ENCODE data around the gene NTRK1.

The NTRK1 gene

GRCh38 chr1:156923670-156924477 is 63.2 kb downstream of the NTRK1 start:
- peaks cover 4% of the 10 kb centered on the region; the same call in 1 of the 2 replicates for H3K27me3 ChIP-seq (ENCODE audit: insufficient read depth, low read length)
- TF ChIP-seq CTCF (IDR thresholded peaks at IDR 0.05; ENCODE audit: low read length) = no peak
- TF ChIP-seq EZH2 (IDR thresholded peaks at IDR 0.05; ENCODE audit: borderline replicate concordance, low read length) = no peak
- H3K9me3 ChIP-seq (ENCODE audit: low read length) = no peaks in the 10 kb centered on the region
- H4K20me1 ChIP-seq (ENCODE audit: insufficient read depth, low read length) = no peaks in the 10 kb centered on the region
- H3K9ac ChIP-seq (ENCODE audit: low read length) = no peak overlapping the region
- H3K4me1 ChIP-seq (ENCODE audit: insufficient read depth, low read length, severe bottlenecking) = no peaks in the 10 kb centered on the region
- H3K36me3 ChIP-seq (ENCODE audit: insufficient read depth, low read length) = no peaks in the 10 kb centered on the region
- H3K27ac ChIP-seq (ENCODE audit: low read depth, low read length, poor library complexity, severe bottlenecking) = no peak overlapping the region
- H3F3A ChIP-seq (ENCODE audit: insufficient read depth, low read length) = no peaks in the 10 kb centered on the region
- H3K4me3 ChIP-seq (ENCODE audit: low read depth, low read length, poor library complexity, severe bottlenecking) = no peak overlapping the region
- H2AFZ ChIP-seq (ENCODE audit: low read length) = no peak overlapping the region
- H3K79me2 ChIP-seq (ENCODE audit: insufficient read depth, low read length) = no peaks in the 10 kb centered on the region
- H3K9me2 ChIP-seq (ENCODE audit: low read depth, low read length) = no peaks in the 10 kb centered on the region
- no peak overlapping the region for H3K4me2 ChIP-seq (ENCODE audit: low read length)

GRCh38 chr1:156924478-156925153 is 64.0 kb downstream of the NTRK1 start:
- Histone ChIP-seq H3K36me3 (ENCODE audit: insufficient read depth, low read length) (no peaks in the 10 kb centered on the region), H3K4me1 (ENCODE audit: insufficient read depth, low read length, severe bottlenecking) (no peaks in the 10 kb centered on the region), H3K4me3 (ENCODE audit: low read depth, low read length, poor library complexity, severe bottlenecking) (no peak overlapping the region), H3K27ac (ENCODE audit: low read depth, low read length, poor library complexity, severe bottlenecking) (no peak overlapping the region), H2AFZ (ENCODE audit: low read length) (no peak overlapping the region), H3K4me2 (ENCODE audit: low read length) (no peak overlapping the region), H3F3A (ENCODE audit: insufficient read depth, low read length) (no peaks in the 10 kb centered on the region), H3K9me3 (ENCODE audit: low read length) (no peaks in the 10 kb centered on the region), H3K9ac (ENCODE audit: low read length) (no peak overlapping the region), H3K27me3 (ENCODE audit: insufficient read depth, low read length) (peaks cover 10% of the 10 kb centered on the region; the same call in 1 of the 2 replicates), H4K20me1 (ENCODE audit: insufficient read depth, low read length) (no peaks in the 10 kb centered on the region), H3K9me2 (ENCODE audit: low read depth, low read length) (no peaks in the 10 kb centered on the region), H3K79me2 (ENCODE audit: insufficient read depth, low read length) (no peaks in the 10 kb centered on the region)
- TF ChIP-seq CTCF (IDR thresholded peaks at IDR 0.05; ENCODE audit: low read length) (no peak), EZH2 (IDR thresholded peaks at IDR 0.05; ENCODE audit: borderline replicate concordance, low read length) (no peak)

GRCh38 chr1:156925154-156926010 is 64.7 kb downstream of the NTRK1 start:
- no peaks in the 10 kb centered on the region for H3K9me2 ChIP-seq (ENCODE audit: low read depth, low read length)
- H3K27ac ChIP-seq (ENCODE audit: low read depth, low read length, poor library complexity, severe bottlenecking) = no peak overlapping the region
- H3K79me2 ChIP-seq (ENCODE audit: insufficient read depth, low read length) = no peaks in the 10 kb centered on the region
- H3K27me3 ChIP-seq (ENCODE audit: insufficient read depth, low read length) = 0 out of 2 replicates have a peak, but pooled peaks cover 10% of the 10 kb centered on the region
- H3K4me3 ChIP-seq (ENCODE audit: low read depth, low read length, poor library complexity, severe bottlenecking) = no peak overlapping the region
- no peaks in the 10 kb centered on the region for H3K9me3 ChIP-seq (ENCODE audit: low read length)
- no peak overlapping the region for H2AFZ ChIP-seq (ENCODE audit: low read length)
- no peaks in the 10 kb centered on the region for H3F3A ChIP-seq (ENCODE audit: insufficient read depth, low read length)
- no peaks in the 10 kb centered on the region for H3K36me3 ChIP-seq (ENCODE audit: insufficient read depth, low read length)
- no peak overlapping the region for H3K4me2 ChIP-seq (ENCODE audit: low read length)
- H3K4me1 ChIP-seq (ENCODE audit: insufficient read depth, low read length, severe bottlenecking) = no peaks in the 10 kb centered on the region
- H3K9ac ChIP-seq (ENCODE audit: low read length) = no peak overlapping the region
- TF ChIP-seq EZH2 (IDR thresholded peaks at IDR 0.05; ENCODE audit: borderline replicate concordance, low read length) (no peak), CTCF (IDR thresholded peaks at IDR 0.05; ENCODE audit: low read length) (no peak)
- H4K20me1 ChIP-seq (ENCODE audit: insufficient read depth, low read length) = no peaks in the 10 kb centered on the region
